HCT116 (cell line): Measurements from ENCODE around the gene AATF.

Experiments
- ELF1 ChIP-seq: IDR thresholded peaks from 2 replicates; pipeline ENCODE4 v1.6.1; 2012; ENCODE audit warnings: low read depth, borderline replicate concordance
- POLR2A ChIP-seq: IDR thresholded peaks from 2 replicates; pipeline ENCODE4 v1.7.0; 2011; ENCODE audit warnings: borderline replicate concordance; ENCODE audit not compliant: insufficient read depth, insufficient read length; ENCODE audit errors: extremely low read depth
- YY1 ChIP-seq: IDR thresholded peaks from 2 replicates; pipeline ENCODE4 v1.6.1; 2011; ENCODE audit warnings: low read length, low read depth, moderate library complexity, mild to moderate bottlenecking; ENCODE audit not compliant: insufficient replicate concordance; ENCODE audit errors: extremely low read depth
- ZFX ChIP-seq: fragments of 450-650 bp; IDR thresholded peaks from 2 replicates; pipeline ENCODE4 v1.6.1; 2017
- TF ChIP-seq, protein P1 (sequence below), 3 experiments: fragments of 200-600 bp in 1 of 3; sonication (generic) in 1 of 3; IDR thresholded peaks in 2 of 3; conservative IDR thresholded peaks in 1 of 3; 2 replicates each; pipeline ENCODE4 v1.5.1; 2012 to 2017; ENCODE audit warnings: low read depth in 2 of 3, low read length in 2 of 3, antibody characterized with exemption in 1 of 3, borderline replicate concordance in 1 of 3, control low read depth in 1 of 3, mild to moderate bottlenecking in 1 of 3, mixed read lengths in 1 of 3, mixed run types in 1 of 3, moderate library complexity in 1 of 3; ENCODE audit not compliant: insufficient read depth in 1 of 3
- TF ChIP-seq, protein P2 (sequence below): IDR thresholded peaks from 2 replicates; pipeline ENCODE4 v1.6.1; 2012; ENCODE audit warnings: low read depth

DNA sequence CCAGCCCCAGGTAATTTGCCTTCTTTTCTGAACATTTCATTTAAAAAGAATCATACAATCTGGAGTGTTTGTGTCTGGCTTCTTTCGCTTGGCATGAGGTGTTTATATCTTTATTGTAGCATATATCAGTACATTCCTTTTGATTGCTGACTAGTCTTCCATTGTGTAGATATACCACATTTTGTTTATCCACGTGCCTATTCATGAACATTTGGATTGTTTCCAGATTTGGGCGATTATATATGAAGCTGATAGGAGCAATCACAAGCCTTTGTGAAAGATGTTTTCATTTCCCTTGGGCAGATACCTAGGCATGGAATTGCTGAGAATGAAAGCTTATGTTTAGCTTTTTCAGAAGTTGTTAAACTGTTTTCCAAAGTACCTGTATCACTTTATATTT lies 120.3 kb downstream of the AATF start:
- TF ChIP-seq POLR2A (no peak), ZFX (no peak), YY1 (no peak), ELF1 (no peak)
- TF ChIP-seq, protein P1, sequence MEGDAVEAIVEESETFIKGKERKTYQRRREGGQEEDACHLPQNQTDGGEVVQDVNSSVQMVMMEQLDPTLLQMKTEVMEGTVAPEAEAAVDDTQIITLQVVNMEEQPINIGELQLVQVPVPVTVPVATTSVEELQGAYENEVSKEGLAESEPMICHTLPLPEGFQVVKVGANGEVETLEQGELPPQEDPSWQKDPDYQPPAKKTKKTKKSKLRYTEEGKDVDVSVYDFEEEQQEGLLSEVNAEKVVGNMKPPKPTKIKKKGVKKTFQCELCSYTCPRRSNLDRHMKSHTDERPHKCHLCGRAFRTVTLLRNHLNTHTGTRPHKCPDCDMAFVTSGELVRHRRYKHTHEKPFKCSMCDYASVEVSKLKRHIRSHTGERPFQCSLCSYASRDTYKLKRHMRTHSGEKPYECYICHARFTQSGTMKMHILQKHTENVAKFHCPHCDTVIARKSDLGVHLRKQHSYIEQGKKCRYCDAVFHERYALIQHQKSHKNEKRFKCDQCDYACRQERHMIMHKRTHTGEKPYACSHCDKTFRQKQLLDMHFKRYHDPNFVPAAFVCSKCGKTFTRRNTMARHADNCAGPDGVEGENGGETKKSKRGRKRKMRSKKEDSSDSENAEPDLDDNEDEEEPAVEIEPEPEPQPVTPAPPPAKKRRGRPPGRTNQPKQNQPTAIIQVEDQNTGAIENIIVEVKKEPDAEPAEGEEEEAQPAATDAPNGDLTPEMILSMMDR (IDR thresholded peaks at IDR 0.05 in 2 of 3, conservative IDR thresholded peaks at IDR 0.05 in 1 of 3; ENCODE audit: borderline replicate concordance in 1 of 3, insufficient read depth in 1 of 3, low read depth in 2 of 3, low read length in 2 of 3) = no peak
- TF ChIP-seq, protein P2, sequence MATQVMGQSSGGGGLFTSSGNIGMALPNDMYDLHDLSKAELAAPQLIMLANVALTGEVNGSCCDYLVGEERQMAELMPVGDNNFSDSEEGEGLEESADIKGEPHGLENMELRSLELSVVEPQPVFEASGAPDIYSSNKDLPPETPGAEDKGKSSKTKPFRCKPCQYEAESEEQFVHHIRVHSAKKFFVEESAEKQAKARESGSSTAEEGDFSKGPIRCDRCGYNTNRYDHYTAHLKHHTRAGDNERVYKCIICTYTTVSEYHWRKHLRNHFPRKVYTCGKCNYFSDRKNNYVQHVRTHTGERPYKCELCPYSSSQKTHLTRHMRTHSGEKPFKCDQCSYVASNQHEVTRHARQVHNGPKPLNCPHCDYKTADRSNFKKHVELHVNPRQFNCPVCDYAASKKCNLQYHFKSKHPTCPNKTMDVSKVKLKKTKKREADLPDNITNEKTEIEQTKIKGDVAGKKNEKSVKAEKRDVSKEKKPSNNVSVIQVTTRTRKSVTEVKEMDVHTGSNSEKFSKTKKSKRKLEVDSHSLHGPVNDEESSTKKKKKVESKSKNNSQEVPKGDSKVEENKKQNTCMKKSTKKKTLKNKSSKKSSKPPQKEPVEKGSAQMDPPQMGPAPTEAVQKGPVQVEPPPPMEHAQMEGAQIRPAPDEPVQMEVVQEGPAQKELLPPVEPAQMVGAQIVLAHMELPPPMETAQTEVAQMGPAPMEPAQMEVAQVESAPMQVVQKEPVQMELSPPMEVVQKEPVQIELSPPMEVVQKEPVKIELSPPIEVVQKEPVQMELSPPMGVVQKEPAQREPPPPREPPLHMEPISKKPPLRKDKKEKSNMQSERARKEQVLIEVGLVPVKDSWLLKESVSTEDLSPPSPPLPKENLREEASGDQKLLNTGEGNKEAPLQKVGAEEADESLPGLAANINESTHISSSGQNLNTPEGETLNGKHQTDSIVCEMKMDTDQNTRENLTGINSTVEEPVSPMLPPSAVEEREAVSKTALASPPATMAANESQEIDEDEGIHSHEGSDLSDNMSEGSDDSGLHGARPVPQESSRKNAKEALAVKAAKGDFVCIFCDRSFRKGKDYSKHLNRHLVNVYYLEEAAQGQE = no peak
